Ascending aorta (tissue), 2 donors: ENCODE measurements around the gene PEX11G. TPM values are rescaled to one million over a fixed set of nuclear protein-coding genes. Genes with fewer than 3 reads are reported as not detected.

Experiments
- DNase-seq, 2 donors: peaks; one replicate each; pipeline ENCODE4 v3.0.0-alpha.2; 2019; ENCODE audit warnings: low spot score in 2 of 2
- H3K27ac ChIP-seq, 2 donors: fragments of 200-600 bp; sonication (generic); one replicate each; pipeline ENCODE4 v1.5.1; 2016 to 2017; ENCODE audit warnings: mild to moderate bottlenecking in 1 of 2
- H3K27me3 ChIP-seq: fragments of 200-600 bp; sonication (generic); one replicate; pipeline ENCODE4 v1.5.1; 2017
- H3K36me3 ChIP-seq, 2 donors: fragments of 200-600 bp; sonication (generic); one replicate each; pipeline ENCODE4 v1.5.1; 2016
- H3K4me1 ChIP-seq, 2 donors: fragments of 200-600 bp; sonication (generic); one replicate each; pipeline ENCODE4 v1.5.1; 2016 to 2017; ENCODE audit warnings: mild to moderate bottlenecking in 1 of 2
- H3K4me3 ChIP-seq, 2 donors: fragments of 200-600 bp; sonication (generic); one replicate each; pipeline ENCODE4 v1.5.1; 2016 to 2017; ENCODE audit warnings: mild to moderate bottlenecking in 1 of 2
- H3K9me3 ChIP-seq, 2 donors: fragments of 200-600 bp; sonication (generic); one replicate each; pipeline ENCODE4 v1.5.1; 2016
- CTCF ChIP-seq, 3 experiments: fragments of 200-600 bp in 2 of 3; fragments of 450-650 bp in 1 of 3; sonication (generic) in 2 of 3; IDR thresholded peaks; one replicate each; pipeline ENCODE4 v1.5.1; 2016 to 2019; ENCODE audit warnings: antibody characterized with exemption in 3 of 3, mild to moderate bottlenecking in 1 of 3, moderate library complexity in 1 of 3
- intact Hi-C: fragments of 100-400 bp; cut with DNase I; formaldehyde crosslinking; loops from one replicate; pipeline ENCODE4 v1.15.1; 2023
- total RNA-seq: library from RNA; depleted of rRNA; stranded (reverse); fragments of >200 nt; gene quantifications from one replicate; pipeline ENCODE4 v1.1.0, GENCODE V29; 2016

Gene PEX11G
- total RNA-seq, 1 donor from 2014 or later: not detected

DNA sequence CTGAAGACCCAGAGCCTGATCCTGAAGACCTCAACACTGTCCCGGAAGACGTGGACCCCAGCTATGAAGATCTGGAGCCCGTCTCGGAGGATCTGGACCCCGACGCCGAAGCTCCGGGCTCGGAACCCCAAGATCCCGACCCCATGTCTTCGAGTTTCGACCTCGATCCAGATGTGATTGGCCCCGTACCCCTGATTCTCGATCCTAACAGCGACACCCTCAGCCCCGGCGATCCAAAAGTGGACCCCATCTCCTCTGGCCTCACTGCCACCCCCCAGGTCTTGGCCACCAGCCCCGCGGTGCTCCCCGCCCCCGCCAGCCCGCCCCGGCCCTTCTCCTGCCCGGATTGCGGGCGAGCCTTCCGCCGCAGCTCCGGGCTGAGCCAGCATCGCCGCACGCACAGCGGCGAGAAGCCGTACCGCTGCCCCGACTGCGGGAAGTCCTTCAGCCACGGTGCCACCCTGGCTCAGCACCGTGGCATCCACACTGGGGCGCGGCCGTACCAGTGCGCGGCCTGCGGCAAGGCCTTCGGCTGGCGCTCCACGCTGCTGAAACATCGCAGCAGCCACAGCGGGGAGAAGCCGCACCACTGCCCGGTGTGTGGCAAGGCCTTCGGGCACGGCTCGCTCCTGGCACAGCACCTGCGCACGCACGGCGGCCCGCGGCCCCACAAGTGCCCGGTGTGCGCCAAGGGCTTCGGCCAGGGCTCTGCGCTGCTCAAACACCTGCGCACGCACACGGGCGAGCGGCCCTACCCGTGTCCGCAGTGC, 30.7 kb upstream of the PEX11G start:
- H3K27ac ChIP-seq: no peak overlapping the region
- intact Hi-C loops: loop anchor here (10.0 kb wide), 2 partner anchors 285 to 785 kb away; partner anchors contain the start of genes GPR108 and TRIP10
- peaks cover 13 to 41% of the 10 kb centered on the region in 2 donors for H3K4me1 ChIP-seq
- peaks cover 12 to 17% of the 10 kb centered on the region in 2 donors for H3K36me3 ChIP-seq
- H3K9me3 ChIP-seq: no peaks in the 10 kb centered on the region
- TF ChIP-seq CTCF (IDR thresholded peaks at IDR 0.05): no peak
- no peak for DNase-seq
- no peaks in the 10 kb centered on the region for H3K27me3 ChIP-seq
- H3K4me3 ChIP-seq: no peak overlapping the region

DNA sequence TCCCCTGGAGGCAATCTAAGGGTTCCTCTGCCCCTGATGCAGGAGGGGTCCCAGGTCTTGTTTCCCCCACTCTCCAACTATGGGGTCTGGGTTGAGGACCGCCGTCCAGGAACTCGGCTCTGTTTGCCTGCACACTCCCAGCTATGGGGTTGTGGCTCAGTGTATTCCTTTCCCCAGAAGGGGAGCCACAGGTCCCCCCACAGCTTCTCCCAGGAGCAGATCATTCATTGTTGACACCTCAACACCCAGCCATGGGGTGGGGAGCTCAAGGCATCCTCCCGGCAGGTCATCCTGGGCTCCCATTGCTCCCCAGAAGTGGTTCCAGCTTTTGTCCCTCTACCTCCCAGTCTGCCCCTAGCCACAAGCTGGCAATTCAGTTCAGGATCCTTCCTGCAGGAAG, 28.0 kb upstream of the PEX11G start:
- Histone ChIP-seq H3K27ac (peak overlapping the region; percentile 86 to 96), H3K27me3 (no peaks in the 10 kb centered on the region), H3K4me1 (peaks cover 6 to 30% of the 10 kb centered on the region in 2 donors), H3K9me3 (no peaks in the 10 kb centered on the region), H3K36me3 (peaks cover 12 to 14% of the 10 kb centered on the region in 2 donors), H3K4me3 (peak overlapping the region; percentile 70 to 97)
- no peak for TF ChIP-seq CTCF (IDR thresholded peaks at IDR 0.05)
- intact Hi-C loops: loop anchor here (10.0 kb wide), 2 partner anchors 282 to 782 kb away; partner anchors contain the start of genes GPR108 and TRIP10
- DNase-seq: no peak

- peaks cover 6 to 26% of the 10 kb centered on the region in 2 donors for H3K4me1 ChIP-seq
- peak overlapping the region; percentile 70 to 97 for H3K4me3 ChIP-seq
- H3K36me3 ChIP-seq: peaks cover 12 to 14% of the 10 kb centered on the region in 2 donors
- H3K9me3 ChIP-seq: no peaks in the 10 kb centered on the region
- H3K27me3 ChIP-seq: no peaks in the 10 kb centered on the region
- H3K27ac ChIP-seq: peak overlapping the region; percentile 86 to 96
- intact Hi-C loops: loop anchor here (10.0 kb wide), 2 partner anchors 282 to 782 kb away; partner anchors contain the start of genes GPR108 and TRIP10
- DNase-seq: no peak
- TF ChIP-seq CTCF (IDR thresholded peaks at IDR 0.05): no peak
Measured at GRCh38 chr19:7516333-7516732, 27.5 kb upstream of the PEX11G start.

GRCh38 chr19:7515645-7516151, 26.9 kb upstream of the PEX11G start, which contains the start of gene ZNF358:
Gene ZNF358, plus strand, starts transcription at chr19:7516103. Its CDS starts 3,140 bp downstream, at chr19:7519243.
- intact Hi-C loops: loop anchor here (1.0 to 10.0 kb wide), 4 partner anchors 19 to 781 kb away; partner anchors contain the start of genes GPR108 and TRIP10
- peaks cover 6 to 23% of the 10 kb centered on the region in 2 donors for H3K4me1 ChIP-seq
- H3K27ac ChIP-seq: peak within 1 kb of the TSS; percentile 90 to 96
- H3K27me3 ChIP-seq: no peaks in the 10 kb centered on the region
- H3K9me3 ChIP-seq: no peaks in the 10 kb centered on the region
- TF ChIP-seq CTCF (IDR thresholded peaks at IDR 0.05): no peak
- H3K4me3 ChIP-seq: peak within 1 kb of the TSS; percentile 70 to 97
- DNase-seq: peak in 1 of 2 donors; percentile 88
- peaks cover 12 to 14% of the 10 kb centered on the region in 2 donors for H3K36me3 ChIP-seq

DNA sequence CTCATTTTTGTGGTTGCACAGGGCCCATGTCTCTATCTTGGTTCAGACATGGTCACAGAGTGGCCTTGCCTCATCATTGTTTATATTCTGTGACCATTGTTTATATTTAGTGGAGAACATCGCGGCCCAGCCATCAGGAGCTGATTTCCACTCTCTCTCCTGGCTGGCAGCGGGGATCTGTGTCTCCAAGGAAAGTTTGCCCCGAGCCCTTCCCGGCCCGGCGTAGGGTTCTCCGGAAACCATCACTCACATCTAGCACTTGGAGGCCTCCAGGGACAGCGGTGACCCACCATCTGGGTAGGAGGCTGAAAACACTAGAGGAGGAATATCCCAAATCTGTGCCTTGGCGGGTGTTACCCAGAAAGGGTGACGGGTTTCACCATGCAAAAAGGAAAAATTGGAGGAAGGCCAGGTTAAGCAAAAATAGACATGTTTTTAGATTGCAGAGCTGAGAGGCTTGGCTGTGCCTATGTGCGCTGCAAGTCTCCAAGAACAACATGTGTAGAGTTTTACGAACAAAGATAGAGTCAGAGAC, 26.3 kb upstream of the PEX11G start:
- H3K4me3 ChIP-seq: peak overlapping the region in 1 of 2 donors; percentile 97
- intact Hi-C loops: loop anchor here (1.0 to 10.0 kb wide), 4 partner anchors 19 to 780 kb away; partner anchors contain the start of genes GPR108 and TRIP10
- no peak for TF ChIP-seq CTCF (IDR thresholded peaks at IDR 0.05)
- peaks cover 6 to 18% of the 10 kb centered on the region in 2 donors for H3K4me1 ChIP-seq
- peaks cover 9 to 11% of the 10 kb centered on the region in 2 donors for H3K36me3 ChIP-seq
- H3K9me3 ChIP-seq: no peaks in the 10 kb centered on the region
- peak overlapping the region; percentile 90 to 96 for H3K27ac ChIP-seq
- H3K27me3 ChIP-seq: no peaks in the 10 kb centered on the region
- peak; percentile 66 to 94 for DNase-seq
